Brain microvascular endothelial cell (primary cell): ENCODE data around the gene CHN2.

Source experiments
- DNase-seq: peaks from one replicate; pipeline ENCODE4 v3.0.0-alpha.2; 2020
- H3K27ac ChIP-seq: fragments of 250-450 bp; sonication (Bioruptor Pico); 2 replicates; pipeline ENCODE4 v1.5.1; 2020; ENCODE audit warnings: mild to moderate bottlenecking, moderate library complexity
- H3K27me3 ChIP-seq: fragments of 250-450 bp; sonication (Bioruptor Pico); replicated peaks from 2 replicates; pipeline ENCODE4 v1.5.1; 2020; ENCODE audit warnings: mild to moderate bottlenecking
- H3K36me3 ChIP-seq: fragments of 250-450 bp; sonication (Bioruptor Pico); replicated peaks from 2 replicates; pipeline ENCODE4 v1.5.1; 2020; ENCODE audit warnings: mild to moderate bottlenecking
- H3K4me3 ChIP-seq: 2 replicates; pipeline ENCODE4 v1.5.1; 2011; ENCODE audit warnings: low read depth, mild to moderate bottlenecking, control low read depth, low read length, moderate library complexity
- CTCF ChIP-seq: IDR thresholded peaks from 2 replicates; pipeline ENCODE4 v1.5.1; 2011; ENCODE audit warnings: low read depth, mild to moderate bottlenecking, moderate library complexity, low read length, control low read depth, inconsistent platforms; ENCODE audit errors: missing control alignments
- in situ Hi-C: cut with HindIII; loops from 2 replicates; pipeline ENCODE4 v1.10.0; 2017; ENCODE audit warnings: low sequenced_read_pairs, low pct_ligation_motif_present

Gene CHN2

GRCh38 chr7:29401769-29402168 lies 207.2 kb downstream of the CHN2 start:
- no peaks in the 10 kb centered on the region for H3K27me3 ChIP-seq
- H3K27ac ChIP-seq = no peak overlapping the region
- DNase-seq = no peak
- in situ Hi-C loops = no loop called here
- H3K36me3 ChIP-seq = no peaks in the 10 kb centered on the region
- no peak for TF ChIP-seq CTCF
- H3K4me3 ChIP-seq = no peak overlapping the region

GRCh38 chr7:29405891-29406290 lies 211.3 kb downstream of the CHN2 start:
- Histone ChIP-seq H3K27me3 (no peaks in the 10 kb centered on the region), H3K36me3 (no peaks in the 10 kb centered on the region), H3K27ac (no peak overlapping the region), H3K4me3 (no peak overlapping the region)
- TF ChIP-seq CTCF = no peak
- DNase-seq = no peak
- in situ Hi-C loops = no loop called here

- no peak for TF ChIP-seq CTCF
- no peaks in the 10 kb centered on the region for H3K36me3 ChIP-seq
- H3K27ac ChIP-seq = no peak overlapping the region
- H3K27me3 ChIP-seq = no peaks in the 10 kb centered on the region
- no peak for DNase-seq
- in situ Hi-C loops = no loop called here
- no peak overlapping the region for H3K4me3 ChIP-seq
These were observed 211.8 kb downstream of the CHN2 start for GRCh38 chr7:29406366-29406765.

GRCh38 chr7:29408841-29409243 lies 214.3 kb downstream of the CHN2 start:
- peak; percentile 77 for DNase-seq
- Histone ChIP-seq H3K36me3 (no peaks in the 10 kb centered on the region), H3K4me3 (no peak overlapping the region), H3K27ac (no peak overlapping the region), H3K27me3 (no peaks in the 10 kb centered on the region)
- in situ Hi-C loops = no loop called here
- TF ChIP-seq CTCF = peak; percentile 73

- no peak overlapping the region for H3K4me3 ChIP-seq
- in situ Hi-C loops = no loop called here
- no peaks in the 10 kb centered on the region for H3K27me3 ChIP-seq
- H3K36me3 ChIP-seq = no peaks in the 10 kb centered on the region
- no peak for DNase-seq
- no peak for TF ChIP-seq CTCF
- H3K27ac ChIP-seq = no peak overlapping the region
These were observed 216.4 kb downstream of the CHN2 start for GRCh38 chr7:29410996-29411395.

GRCh38 chr7:29412912-29413311 lies 218.3 kb downstream of the CHN2 start:
- no peak for DNase-seq
- in situ Hi-C loops = no loop called here
- H3K36me3 ChIP-seq = no peaks in the 10 kb centered on the region

More at GRCh38 chr7:29412912-29413311, 218.3 kb downstream of the CHN2 start:
- Histone ChIP-seq H3K4me3 (no peak overlapping the region), H3K27ac (no peak overlapping the region), H3K27me3 (no peaks in the 10 kb centered on the region)
- no peak for TF ChIP-seq CTCF
